GM23338 (cell line): ENCODE results near the gene DCBLD1. TPM values are rescaled to one million over a fixed set of nuclear protein-coding genes. Genes with fewer than 3 reads are reported as not detected.

ENCODE experiments used
- ATAC-seq: fragments of 200-7000 bp; cut with Tn5 transposase; 3 replicates; pipeline ENCODE4 v1.9.1; 2020
- DNase-seq: peaks from one replicate; pipeline ENCODE4 v3.0.0-alpha.2; 2015; ENCODE audit warnings: low spot score
- H2AFZ ChIP-seq: fragments of 200-600 bp; sonication (generic); 2 replicates; pipeline ENCODE4 v1.8.0; 2016; ENCODE audit warnings: antibody characterized with exemption, mild to moderate bottlenecking, moderate library complexity
- H3F3A ChIP-seq: fragments of 200-600 bp; sonication (generic); replicated peaks from 2 replicates; pipeline ENCODE4 v1.8.0; 2017; ENCODE audit warnings: antibody characterized with exemption, mixed run types, low read depth
- H3K27ac ChIP-seq: fragments of 200-600 bp; sonication (generic); 2 replicates; pipeline ENCODE4 v1.6.1; 2016; ENCODE audit warnings: low read depth
- H3K27me3 ChIP-seq: fragments of 200-600 bp; sonication (generic); 2 replicates; pipeline ENCODE4 v1.8.0; 2016; ENCODE audit warnings: mild to moderate bottlenecking, mixed run types, moderate library complexity; ENCODE audit not compliant: insufficient read depth
- H3K36me3 ChIP-seq: fragments of 200-600 bp; sonication (generic); 2 replicates; pipeline ENCODE4 v1.8.0; 2016; ENCODE audit warnings: mild to moderate bottlenecking; ENCODE audit not compliant: insufficient read depth
- H3K4me1 ChIP-seq: fragments of 200-600 bp; sonication (generic); 2 replicates; pipeline ENCODE4 v1.8.0; 2016; ENCODE audit warnings: mild to moderate bottlenecking, moderate library complexity; ENCODE audit not compliant: insufficient read depth
- H3K4me2 ChIP-seq: fragments of 200-600 bp; sonication (generic); 2 replicates; pipeline ENCODE4 v1.7.1; 2017; ENCODE audit warnings: mixed run types
- H3K4me3 ChIP-seq: fragments of 200-600 bp; sonication (generic); 2 replicates; pipeline ENCODE4 v1.6.1; 2016; ENCODE audit warnings: mixed run types
- H3K79me2 ChIP-seq: fragments of 200-600 bp; sonication (generic); replicated peaks from 2 replicates; pipeline ENCODE4 v1.8.0; 2017; ENCODE audit warnings: mild to moderate bottlenecking; ENCODE audit not compliant: insufficient read depth
- H3K9me2 ChIP-seq: fragments of 200-600 bp; sonication (generic); 2 replicates; pipeline ENCODE4 v1.8.0; 2017; ENCODE audit not compliant: insufficient read depth
- H4K20me1 ChIP-seq: fragments of 200-600 bp; sonication (generic); replicated peaks from 2 replicates; pipeline ENCODE4 v1.8.0; 2017; ENCODE audit warnings: mild to moderate bottlenecking; ENCODE audit not compliant: insufficient read depth
- H3K27ac Mint-ChIP-seq: 2 replicates; pipeline ENCODE4 v1.8.0; 2020; ENCODE audit warnings: inconsistent platforms, mild to moderate bottlenecking, moderate library complexity, mixed read lengths
- H3K27me3 Mint-ChIP-seq: 3 replicates; pipeline ENCODE4 v1.8.0; 2022; ENCODE audit warnings: low read depth, mild to moderate bottlenecking, moderate library complexity, mixed read lengths, inconsistent platforms; ENCODE audit not compliant: insufficient read depth, poor library complexity
- H3K36me3 Mint-ChIP-seq: 3 replicates; pipeline ENCODE4 v1.8.0; 2021; ENCODE audit warnings: low read depth, mild to moderate bottlenecking, inconsistent platforms, moderate library complexity, mixed read lengths
- H3K4me1 Mint-ChIP-seq: 3 replicates; pipeline ENCODE4 v1.8.0; 2020; ENCODE audit warnings: mild to moderate bottlenecking, inconsistent platforms, mixed read lengths
- H3K4me3 Mint-ChIP-seq: 3 replicates; pipeline ENCODE4 v1.8.0; 2021; ENCODE audit warnings: moderate library complexity, mild to moderate bottlenecking, inconsistent platforms, mixed read lengths
- H3K9me3 Mint-ChIP-seq: 3 replicates; pipeline ENCODE4 v1.8.0; 2020; ENCODE audit warnings: moderate library complexity, mild to moderate bottlenecking, inconsistent platforms, mixed read lengths
- CREB1 ChIP-seq: fragments of 250-450 bp; sonication (Bioruptor Pico); IDR thresholded peaks from 2 replicates; pipeline ENCODE4 v1.5.0; 2020; ENCODE audit warnings: low read depth, mild to moderate bottlenecking, moderate library complexity
- ETS1 ChIP-seq: IDR thresholded peaks from 2 replicates; pipeline ENCODE4 v1.6.1; 2016; ENCODE audit warnings: antibody characterized with exemption
- EZH2 ChIP-seq: fragments of 200-600 bp; sonication (generic); IDR thresholded peaks from one replicate; pipeline ENCODE4 v1.8.0; 2017; ENCODE audit warnings: antibody characterized with exemption, mild to moderate bottlenecking, low read depth; ENCODE audit not compliant: unreplicated experiment
- EZH2phosphoT487 ChIP-seq: fragments of 200-600 bp; sonication (generic); IDR thresholded peaks from one replicate; pipeline ENCODE4 v1.8.1; 2018; ENCODE audit warnings: antibody characterized with exemption; ENCODE audit not compliant: unreplicated experiment
- JUNB ChIP-seq: IDR thresholded peaks from one replicate; pipeline ENCODE4 v1.6.1; 2016; ENCODE audit warnings: antibody characterized with exemption; ENCODE audit not compliant: unreplicated experiment
- NANOG ChIP-seq: IDR thresholded peaks from 2 replicates; pipeline ENCODE4 v1.6.1; 2016; ENCODE audit warnings: antibody characterized with exemption, borderline replicate concordance
- POLR2AphosphoS5 ChIP-seq: IDR thresholded peaks from 2 replicates; pipeline ENCODE4 v1.6.1; 2016; ENCODE audit warnings: antibody characterized with exemption, low read depth
- STAT1 ChIP-seq: IDR thresholded peaks from one replicate; pipeline ENCODE4 v1.6.1; 2016; ENCODE audit warnings: antibody characterized with exemption; ENCODE audit not compliant: unreplicated experiment
- ZNF114 ChIP-seq: fragments of 250-450 bp; sonication (Bioruptor Pico); IDR thresholded peaks from 2 replicates; pipeline ENCODE4 v1.5.0; 2020; ENCODE audit warnings: mild to moderate bottlenecking, moderate library complexity
- ZNF331 ChIP-seq: fragments of 250-450 bp; sonication (Bioruptor Pico); IDR thresholded peaks from 2 replicates; pipeline ENCODE4 v1.5.0; 2020; ENCODE audit warnings: low read depth, mild to moderate bottlenecking, moderate library complexity
- polyA plus RNA-seq: library from polyadenylated mRNA; unstranded; fragments of >200 nt; fragmentation: Nextera tagmentation; extraction: Ambion mirVana; gene quantifications from 2 replicates; pipeline ENCODE4 v1.2.1, GENCODE V29; 2016
- total RNA-seq: library from RNA; depleted of rRNA; stranded (reverse); fragments of >200 nt; shearing (Covaris generic); gene quantifications from 2 replicates; pipeline ENCODE4 v1.2.3, GENCODE V29; 2014
- TF ChIP-seq, protein P1 (sequence below), 2 experiments: fragments of 200-600 bp in 1 of 2; sonication (generic) in 1 of 2; conservative IDR thresholded peaks; 2 replicates each; pipeline versions ENCODE4 v1.5.1 to v1.6.1; 2016 to 2017; ENCODE audit warnings: antibody characterized with exemption in 2 of 2, low read depth in 2 of 2, mild to moderate bottlenecking in 2 of 2, moderate library complexity in 1 of 2
- TF ChIP-seq, protein P2 (sequence below): fragments of 250-450 bp; sonication (Bioruptor Pico); IDR thresholded peaks from 2 replicates; pipeline ENCODE4 v1.5.0; 2020; ENCODE audit warnings: mild to moderate bottlenecking, moderate library complexity
- TF ChIP-seq, protein P3 (sequence below): IDR thresholded peaks from one replicate; pipeline ENCODE4 v1.6.1; 2018; ENCODE audit warnings: antibody characterized with exemption; ENCODE audit not compliant: unreplicated experiment

DCBLD1 gene
- total and polyA plus RNA-seq, 2 experiments from 2014 or later = 4.2 to 7.6 TPM

- Mint-ChIP-seq H3K27ac (no peak overlapping the region), H3K36me3 (no peaks in the 10 kb centered on the region), H3K4me3 (no peak overlapping the region), H3K27me3 (peaks cover 3% of the 10 kb centered on the region), H3K9me3 (no peaks in the 10 kb centered on the region; the same call in 2 of the 3 replicates), H3K4me1 (no peaks in the 10 kb centered on the region)
- H3K36me3 ChIP-seq = no peaks in the 10 kb centered on the region
- H3K27me3 ChIP-seq = no peaks in the 10 kb centered on the region
- ATAC-seq (no peak), DNase-seq (no peak)
- H3K4me3 ChIP-seq = no peak overlapping the region
- H3K79me2 ChIP-seq = no peaks in the 10 kb centered on the region
- no peak overlapping the region for H3K4me2 ChIP-seq
- no peaks in the 10 kb centered on the region for H3F3A ChIP-seq
- no peaks in the 10 kb centered on the region for H3K4me1 ChIP-seq
- TF ChIP-seq, protein P1, sequence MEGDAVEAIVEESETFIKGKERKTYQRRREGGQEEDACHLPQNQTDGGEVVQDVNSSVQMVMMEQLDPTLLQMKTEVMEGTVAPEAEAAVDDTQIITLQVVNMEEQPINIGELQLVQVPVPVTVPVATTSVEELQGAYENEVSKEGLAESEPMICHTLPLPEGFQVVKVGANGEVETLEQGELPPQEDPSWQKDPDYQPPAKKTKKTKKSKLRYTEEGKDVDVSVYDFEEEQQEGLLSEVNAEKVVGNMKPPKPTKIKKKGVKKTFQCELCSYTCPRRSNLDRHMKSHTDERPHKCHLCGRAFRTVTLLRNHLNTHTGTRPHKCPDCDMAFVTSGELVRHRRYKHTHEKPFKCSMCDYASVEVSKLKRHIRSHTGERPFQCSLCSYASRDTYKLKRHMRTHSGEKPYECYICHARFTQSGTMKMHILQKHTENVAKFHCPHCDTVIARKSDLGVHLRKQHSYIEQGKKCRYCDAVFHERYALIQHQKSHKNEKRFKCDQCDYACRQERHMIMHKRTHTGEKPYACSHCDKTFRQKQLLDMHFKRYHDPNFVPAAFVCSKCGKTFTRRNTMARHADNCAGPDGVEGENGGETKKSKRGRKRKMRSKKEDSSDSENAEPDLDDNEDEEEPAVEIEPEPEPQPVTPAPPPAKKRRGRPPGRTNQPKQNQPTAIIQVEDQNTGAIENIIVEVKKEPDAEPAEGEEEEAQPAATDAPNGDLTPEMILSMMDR (conservative IDR thresholded peaks at IDR 0.05; ENCODE audit: low read depth in 2 of 2) = no peak
- TF ChIP-seq ETS1 (no peak), POLR2AphosphoS5 (no peak), JUNB (no peak), EZH2phosphoT487 (no peak), EZH2 (no peak), NANOG (no peak), STAT1 (no peak), ZNF114 (CRISPR knock-in tag) (no peak), CREB1 (CRISPR knock-in tag) (no peak), ZNF331 (CRISPR knock-in tag) (no peak)
- TF ChIP-seq, protein P2, sequence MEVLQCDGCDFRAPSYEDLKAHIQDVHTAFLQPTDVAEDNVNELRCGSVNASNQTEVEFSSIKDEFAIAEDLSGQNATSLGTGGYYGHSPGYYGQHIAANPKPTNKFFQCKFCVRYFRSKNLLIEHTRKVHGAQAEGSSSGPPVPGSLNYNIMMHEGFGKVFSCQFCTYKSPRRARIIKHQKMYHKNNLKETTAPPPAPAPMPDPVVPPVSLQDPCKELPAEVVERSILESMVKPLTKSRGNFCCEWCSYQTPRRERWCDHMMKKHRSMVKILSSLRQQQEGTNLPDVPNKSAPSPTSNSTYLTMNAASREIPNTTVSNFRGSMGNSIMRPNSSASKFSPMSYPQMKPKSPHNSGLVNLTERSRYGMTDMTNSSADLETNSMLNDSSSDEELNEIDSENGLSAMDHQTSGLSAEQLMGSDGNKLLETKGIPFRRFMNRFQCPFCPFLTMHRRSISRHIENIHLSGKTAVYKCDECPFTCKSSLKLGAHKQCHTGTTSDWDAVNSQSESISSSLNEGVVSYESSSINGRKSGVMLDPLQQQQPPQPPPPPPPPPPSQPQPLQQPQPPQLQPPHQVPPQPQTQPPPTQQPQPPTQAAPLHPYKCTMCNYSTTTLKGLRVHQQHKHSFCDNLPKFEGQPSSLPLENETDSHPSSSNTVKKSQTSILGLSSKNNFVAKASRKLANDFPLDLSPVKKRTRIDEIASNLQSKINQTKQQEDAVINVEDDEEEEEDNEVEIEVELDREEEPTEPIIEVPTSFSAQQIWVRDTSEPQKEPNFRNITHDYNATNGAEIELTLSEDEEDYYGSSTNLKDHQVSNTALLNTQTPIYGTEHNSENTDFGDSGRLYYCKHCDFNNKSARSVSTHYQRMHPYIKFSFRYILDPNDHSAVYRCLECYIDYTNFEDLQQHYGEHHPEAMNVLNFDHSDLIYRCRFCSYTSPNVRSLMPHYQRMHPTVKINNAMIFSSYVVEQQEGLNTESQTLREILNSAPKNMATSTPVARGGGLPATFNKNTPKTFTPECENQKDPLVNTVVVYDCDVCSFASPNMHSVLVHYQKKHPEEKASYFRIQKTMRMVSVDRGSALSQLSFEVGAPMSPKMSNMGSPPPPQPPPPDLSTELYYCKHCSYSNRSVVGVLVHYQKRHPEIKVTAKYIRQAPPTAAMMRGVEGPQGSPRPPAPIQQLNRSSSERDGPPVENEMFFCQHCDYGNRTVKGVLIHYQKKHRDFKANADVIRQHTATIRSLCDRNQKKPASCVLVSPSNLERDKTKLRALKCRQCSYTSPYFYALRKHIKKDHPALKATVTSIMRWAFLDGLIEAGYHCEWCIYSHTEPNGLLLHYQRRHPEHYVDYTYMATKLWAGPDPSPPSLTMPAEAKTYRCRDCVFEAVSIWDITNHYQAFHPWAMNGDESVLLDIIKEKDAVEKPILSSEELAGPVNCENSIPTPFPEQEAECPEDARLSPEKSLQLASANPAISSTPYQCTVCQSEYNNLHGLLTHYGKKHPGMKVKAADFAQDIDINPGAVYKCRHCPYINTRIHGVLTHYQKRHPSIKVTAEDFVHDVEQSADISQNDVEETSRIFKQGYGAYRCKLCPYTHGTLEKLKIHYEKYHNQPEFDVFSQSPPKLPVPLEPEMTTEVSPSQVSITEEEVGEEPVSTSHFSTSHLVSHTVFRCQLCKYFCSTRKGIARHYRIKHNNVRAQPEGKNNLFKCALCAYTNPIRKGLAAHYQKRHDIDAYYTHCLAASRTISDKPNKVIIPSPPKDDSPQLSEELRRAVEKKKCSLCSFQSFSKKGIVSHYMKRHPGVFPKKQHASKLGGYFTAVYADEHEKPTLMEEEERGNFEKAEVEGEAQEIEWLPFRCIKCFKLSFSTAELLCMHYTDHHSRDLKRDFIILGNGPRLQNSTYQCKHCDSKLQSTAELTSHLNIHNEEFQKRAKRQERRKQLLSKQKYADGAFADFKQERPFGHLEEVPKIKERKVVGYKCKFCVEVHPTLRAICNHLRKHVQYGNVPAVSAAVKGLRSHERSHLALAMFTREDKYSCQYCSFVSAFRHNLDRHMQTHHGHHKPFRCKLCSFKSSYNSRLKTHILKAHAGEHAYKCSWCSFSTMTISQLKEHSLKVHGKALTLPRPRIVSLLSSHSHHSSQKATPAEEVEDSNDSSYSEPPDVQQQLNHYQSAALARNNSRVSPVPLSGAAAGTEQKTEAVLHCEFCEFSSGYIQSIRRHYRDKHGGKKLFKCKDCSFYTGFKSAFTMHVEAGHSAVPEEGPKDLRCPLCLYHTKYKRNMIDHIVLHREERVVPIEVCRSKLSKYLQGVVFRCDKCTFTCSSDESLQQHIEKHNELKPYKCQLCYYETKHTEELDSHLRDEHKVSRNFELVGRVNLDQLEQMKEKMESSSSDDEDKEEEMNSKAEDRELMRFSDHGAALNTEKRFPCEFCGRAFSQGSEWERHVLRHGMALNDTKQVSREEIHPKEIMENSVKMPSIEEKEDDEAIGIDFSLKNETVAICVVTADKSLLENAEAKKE (CRISPR knock-in tag) = no peak
- TF ChIP-seq, protein P3, sequence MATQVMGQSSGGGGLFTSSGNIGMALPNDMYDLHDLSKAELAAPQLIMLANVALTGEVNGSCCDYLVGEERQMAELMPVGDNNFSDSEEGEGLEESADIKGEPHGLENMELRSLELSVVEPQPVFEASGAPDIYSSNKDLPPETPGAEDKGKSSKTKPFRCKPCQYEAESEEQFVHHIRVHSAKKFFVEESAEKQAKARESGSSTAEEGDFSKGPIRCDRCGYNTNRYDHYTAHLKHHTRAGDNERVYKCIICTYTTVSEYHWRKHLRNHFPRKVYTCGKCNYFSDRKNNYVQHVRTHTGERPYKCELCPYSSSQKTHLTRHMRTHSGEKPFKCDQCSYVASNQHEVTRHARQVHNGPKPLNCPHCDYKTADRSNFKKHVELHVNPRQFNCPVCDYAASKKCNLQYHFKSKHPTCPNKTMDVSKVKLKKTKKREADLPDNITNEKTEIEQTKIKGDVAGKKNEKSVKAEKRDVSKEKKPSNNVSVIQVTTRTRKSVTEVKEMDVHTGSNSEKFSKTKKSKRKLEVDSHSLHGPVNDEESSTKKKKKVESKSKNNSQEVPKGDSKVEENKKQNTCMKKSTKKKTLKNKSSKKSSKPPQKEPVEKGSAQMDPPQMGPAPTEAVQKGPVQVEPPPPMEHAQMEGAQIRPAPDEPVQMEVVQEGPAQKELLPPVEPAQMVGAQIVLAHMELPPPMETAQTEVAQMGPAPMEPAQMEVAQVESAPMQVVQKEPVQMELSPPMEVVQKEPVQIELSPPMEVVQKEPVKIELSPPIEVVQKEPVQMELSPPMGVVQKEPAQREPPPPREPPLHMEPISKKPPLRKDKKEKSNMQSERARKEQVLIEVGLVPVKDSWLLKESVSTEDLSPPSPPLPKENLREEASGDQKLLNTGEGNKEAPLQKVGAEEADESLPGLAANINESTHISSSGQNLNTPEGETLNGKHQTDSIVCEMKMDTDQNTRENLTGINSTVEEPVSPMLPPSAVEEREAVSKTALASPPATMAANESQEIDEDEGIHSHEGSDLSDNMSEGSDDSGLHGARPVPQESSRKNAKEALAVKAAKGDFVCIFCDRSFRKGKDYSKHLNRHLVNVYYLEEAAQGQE = no peak
- no peak overlapping the region for H3K27ac ChIP-seq
- H3K9me2 ChIP-seq = no peaks in the 10 kb centered on the region; the same call in 1 of the 2 replicates
- no peaks in the 10 kb centered on the region for H4K20me1 ChIP-seq
- no peak overlapping the region for H2AFZ ChIP-seq
Measured at GRCh38 chr6:117469791-117470190, 12.7 kb upstream of the DCBLD1 start.
